Measurements from ENCODE around the gene RNU11.
A peak's percentile ranks its signal among the peaks of the same experiment; 100 is the strongest.
"Not testable (repeated sequence)": the region's sequence is repeated elsewhere in the genome, so short reads cannot be mapped to it uniquely, and the experiment has no call there.

Gene RNU11

DNA sequence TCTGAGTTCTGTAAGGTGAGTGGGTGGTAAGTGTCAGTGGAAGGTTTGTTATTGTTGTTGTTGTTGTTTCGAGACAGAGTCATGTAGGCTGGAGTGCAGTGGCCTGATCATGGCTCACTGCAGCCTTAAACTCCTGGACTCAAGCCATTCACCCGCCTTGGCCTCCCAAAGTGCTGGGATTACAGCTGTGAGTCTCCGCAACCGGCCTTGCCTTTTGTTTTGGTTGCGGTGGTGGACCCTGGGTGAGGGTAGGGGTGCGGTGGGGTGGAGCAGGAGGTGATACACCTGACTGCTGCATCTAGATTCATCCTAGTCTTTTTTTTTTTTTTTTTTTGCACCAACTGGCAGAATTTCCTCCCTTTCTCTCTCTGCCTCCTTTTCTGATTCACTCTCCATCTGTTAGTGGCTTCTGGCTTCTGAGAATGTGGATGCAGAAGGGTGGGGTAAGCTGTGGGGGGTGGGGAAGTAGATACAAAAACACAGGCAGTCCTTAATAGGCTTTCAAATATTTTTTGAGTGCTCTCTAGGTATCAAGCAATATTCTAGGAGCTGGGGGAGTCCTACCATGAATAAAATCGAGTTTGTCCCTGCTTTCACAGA, 15.6 kb downstream of the RNU11 start:
- DNase-seq (ENCODE audit: low spot score): no peak

DNA sequence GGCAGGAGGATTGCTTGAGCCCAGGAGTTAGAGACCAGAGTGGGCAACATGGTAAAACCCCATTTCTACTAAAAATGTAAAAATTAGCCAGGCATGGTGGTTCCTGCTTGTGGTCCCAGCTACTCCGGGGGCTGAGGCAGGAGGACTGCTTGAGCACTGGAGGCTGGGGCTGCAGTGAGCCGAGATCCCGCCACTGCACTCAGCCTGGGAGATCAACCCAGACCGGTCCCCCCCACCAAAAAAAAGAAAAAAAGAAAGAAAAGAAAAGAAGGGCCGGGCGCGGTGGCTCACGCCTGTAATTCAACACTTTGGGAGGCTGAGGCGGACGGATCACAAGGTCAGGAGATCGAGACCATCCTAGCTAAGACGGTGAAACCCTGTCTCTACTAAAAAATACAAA, 18.4 kb downstream of the RNU11 start:
- no peak for DNase-seq (ENCODE audit: low spot score)

DNA sequence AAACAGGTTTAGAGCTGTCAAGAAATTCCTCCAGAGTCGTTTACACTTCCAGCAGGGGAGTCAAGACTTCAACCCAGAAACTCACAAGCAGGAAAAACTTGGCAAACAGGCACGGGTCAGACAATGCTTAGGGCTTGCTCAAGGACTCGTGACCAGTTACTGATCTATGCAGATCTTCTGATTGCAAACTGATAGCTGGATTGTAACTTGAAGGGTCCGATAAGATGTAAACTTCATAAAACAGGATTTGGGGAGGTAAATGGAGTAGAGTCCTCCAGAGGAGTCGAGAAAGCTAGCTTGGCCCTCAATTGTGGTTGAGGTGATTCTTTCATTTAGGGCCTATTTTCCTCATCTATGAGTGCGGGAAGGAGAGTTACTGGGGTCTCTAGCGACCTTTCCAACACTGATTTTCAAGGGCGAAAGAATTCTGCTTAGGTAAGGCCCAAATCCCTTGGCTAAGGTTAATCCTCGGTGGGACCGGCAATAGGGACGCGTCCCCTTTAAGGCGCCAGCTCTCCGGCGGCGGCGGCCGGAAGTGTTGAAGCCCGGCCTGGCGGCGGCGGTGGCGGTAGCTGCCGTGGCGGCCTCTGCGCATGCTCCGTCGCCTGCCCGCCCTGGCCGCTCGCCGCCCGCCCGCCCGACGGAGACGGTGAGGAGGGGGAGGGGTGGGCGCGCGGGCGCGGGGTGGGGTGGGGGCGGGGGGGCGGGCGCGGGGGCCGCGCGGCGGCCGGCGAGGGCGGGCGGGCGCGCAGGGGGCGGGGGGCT, 20.0 kb downstream of the RNU11 start, which contains the start of gene GMEB1:
Gene GMEB1 (plus strand): TSS at position 594 of the 765 bp plus-strand sequence. CDS start 14,829 bp downstream, outside the sequence.
- DNase-seq (ENCODE audit: low spot score): peak; percentile 98

DNA sequence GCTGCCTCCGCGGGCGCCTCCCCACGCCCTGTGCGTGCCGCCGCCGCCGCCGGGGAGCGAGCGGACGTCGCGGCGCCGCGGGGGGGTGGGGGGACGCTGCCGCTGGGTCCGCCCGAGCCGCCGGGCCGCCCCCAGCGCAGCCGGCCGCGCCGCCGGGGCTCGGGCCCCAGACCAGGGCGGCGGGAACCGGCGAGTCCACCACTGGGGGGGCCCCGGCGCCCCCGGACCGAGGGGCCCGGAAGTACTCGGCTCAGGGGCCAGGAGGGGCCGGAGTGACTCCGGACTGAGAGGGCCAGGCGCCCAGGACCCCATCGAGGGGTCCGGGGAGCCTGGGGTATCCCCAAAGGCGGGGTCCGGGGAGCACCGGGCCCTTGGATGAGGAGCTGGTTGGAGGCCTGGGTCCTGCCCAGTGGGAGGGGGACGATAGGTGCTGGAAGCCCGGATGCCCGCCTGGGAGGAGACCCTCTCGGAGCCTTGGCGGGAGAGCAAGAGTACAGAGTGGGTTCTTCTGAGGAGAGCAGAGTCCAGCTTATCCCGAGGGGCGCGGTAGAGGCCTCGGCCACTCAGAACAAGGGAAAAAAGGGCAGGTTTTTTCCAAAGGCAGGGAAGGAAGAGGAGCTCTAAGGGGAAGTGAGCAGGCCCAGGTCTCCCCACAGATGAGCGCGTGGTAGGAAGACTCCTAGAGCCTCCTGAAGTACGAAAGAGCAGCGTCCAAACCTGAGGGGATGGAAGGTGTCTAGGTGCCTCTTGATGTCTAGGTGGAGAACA, 20.7 kb downstream of the RNU11 start:
- no peak for DNase-seq (ENCODE audit: low spot score)

DNA sequence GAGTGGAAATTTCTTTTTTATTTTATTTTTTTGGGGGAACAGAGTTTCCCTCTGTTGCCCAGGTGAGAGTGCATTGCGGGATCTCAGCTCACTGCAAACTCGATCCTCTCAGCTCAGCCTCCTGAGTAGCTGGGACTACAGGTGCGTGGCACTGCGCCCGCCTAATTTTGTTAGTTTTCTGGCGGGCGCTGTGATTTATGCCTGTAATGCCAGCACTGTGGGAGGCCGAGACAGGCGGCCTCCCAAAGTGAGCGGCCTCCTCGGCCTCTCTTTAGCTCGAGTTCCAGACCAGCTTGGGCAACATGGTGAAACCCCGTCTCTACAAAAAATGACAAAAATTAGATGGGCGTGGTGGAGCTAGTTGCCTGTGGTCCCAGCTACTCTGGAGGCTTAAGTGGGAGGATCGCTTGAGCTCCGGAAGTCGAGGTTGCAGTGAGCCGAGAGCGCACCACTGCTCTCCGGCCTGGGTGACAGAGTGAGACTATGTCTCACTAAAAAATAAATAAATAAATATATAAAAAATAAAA, 22.9 kb downstream of the RNU11 start:
- DNase-seq (ENCODE audit: low spot score): no peak

DNA sequence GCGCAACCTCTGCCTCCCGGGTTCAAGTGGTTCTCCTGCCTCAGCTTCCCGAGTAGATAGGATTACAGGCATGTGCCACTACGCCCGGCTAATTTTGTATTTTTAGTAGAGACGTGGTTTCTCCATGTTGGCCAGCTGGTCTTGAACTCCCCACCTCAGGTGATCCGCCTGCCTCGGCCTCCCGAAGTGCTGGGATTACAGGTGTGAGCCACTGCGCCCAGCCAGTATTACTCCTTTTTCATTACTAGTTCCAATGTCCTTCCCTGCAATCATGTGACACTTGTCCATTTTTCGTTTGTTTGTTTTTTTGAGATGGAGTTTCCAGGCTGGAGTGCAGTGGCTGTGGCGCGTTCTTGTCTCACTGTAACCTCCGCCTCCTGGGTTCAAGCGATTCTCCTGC, 24.6 kb downstream of the RNU11 start:
- DNase-seq (ENCODE audit: low spot score): not testable (repeated sequence)

DNA sequence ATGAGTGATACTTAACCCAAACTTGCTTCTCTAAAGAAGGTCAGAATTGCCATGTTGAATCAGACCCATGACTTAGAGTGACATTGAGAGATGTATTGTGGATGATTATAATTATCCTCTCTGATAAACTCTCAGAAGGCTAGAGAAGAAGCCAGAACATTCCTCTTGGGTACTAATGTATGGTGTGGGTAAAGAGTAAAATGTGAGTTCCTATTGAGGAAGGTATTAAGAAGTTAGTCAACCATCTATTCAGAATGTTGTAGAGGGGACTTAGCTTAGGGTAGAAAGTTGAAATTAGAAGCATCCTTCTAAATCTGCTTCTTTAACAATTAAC, 27.5 kb downstream of the RNU11 start:
- no peak for DNase-seq (ENCODE audit: low spot score)

DNA sequence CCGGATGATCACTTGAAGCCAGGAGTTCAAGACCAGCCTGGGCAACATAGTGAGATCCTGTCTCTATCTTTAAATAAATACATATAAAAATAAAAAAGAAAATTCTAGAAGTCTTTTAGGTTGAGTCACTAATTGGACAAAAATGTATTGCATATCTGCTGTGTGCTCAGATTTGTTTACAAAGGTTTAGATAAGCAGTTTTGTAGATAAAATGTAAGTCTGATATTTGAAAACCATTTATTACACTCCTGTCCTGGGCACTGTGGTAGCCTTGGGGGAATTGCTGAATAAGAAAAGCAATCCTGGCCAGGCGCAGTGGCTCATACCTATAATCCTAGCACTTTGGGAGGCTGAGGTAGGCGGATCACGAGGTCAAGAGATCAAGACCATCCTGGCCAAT, 31.8 kb downstream of the RNU11 start:
- no peak for DNase-seq (ENCODE audit: low spot score)

DNA sequence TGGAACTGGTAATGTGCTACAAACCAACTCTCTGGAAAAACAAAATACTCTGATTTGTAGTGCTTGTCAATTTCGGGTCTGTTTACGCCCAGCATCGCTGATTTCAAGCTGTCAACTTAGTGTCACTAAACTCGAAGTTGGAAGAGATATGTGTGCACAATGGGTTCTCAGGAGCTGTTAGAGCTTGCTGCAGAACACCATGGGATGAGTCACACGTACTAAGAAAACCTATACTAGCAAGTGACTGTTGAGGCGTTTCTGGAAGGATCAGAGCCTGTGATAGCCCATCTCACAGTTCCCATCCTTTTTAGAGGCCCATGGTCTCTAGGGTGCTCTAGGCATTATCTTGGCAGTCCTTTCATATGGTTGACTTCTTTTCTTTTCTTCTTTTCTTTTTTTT, 34.4 kb downstream of the RNU11 start:
- no peak for DNase-seq (ENCODE audit: low spot score)

DNA sequence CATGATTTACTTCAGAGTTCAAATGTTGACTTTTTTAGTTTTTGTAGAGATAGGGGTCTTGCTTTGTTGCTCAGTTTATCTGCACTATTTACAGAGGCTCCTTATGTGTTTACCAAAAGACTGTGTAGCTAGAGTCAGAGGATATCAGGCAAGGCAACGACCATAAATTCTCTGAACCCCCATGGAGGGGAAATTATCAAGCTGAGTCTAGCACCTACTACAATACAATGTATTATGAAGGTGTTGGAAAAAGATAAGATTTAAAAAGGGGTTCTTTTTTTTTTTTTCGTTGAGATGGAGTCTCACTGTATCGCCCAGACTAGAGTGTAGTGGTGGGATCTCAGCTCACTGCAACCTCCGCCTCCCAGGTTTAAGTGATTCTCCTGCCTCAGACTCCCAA, 36.5 kb downstream of the RNU11 start:
- no peak for DNase-seq (ENCODE audit: low spot score)

DNA sequence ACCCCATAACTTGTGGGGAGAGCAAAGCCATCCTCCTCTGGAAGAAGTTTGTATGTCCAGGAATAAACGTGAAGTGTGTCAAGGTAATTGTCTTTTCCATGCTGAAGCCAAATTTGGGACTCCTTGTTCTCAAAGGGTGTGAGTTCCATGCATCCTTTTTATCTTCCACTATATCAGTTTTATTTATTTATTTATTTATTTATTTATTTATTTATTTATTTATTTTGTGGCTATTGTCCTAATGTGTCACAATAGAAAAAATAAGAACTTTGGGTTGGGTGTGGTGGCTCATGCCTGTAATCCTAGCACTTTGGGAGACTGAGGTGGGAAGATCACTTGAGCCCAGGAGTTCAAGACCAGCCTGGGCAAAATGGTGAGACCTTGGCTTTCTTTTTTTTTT, 43.2 kb downstream of the RNU11 start:
- not testable (repeated sequence) for DNase-seq (ENCODE audit: low spot score)

All from iPS-NIHi11 (cell line).